ENCODE data around the gene ZNFX1. TPM values are rescaled to one million over a fixed set of nuclear protein-coding genes. Genes with fewer than 3 reads are reported as not detected.
"Not testable (repeated sequence)": the region's sequence is repeated elsewhere in the genome, so short reads cannot be mapped to it uniquely, and the experiment has no call there.

The ZNFX1 gene
- total RNA-seq, 2 donors from 2014 or later, result 7.3 to 17.4 TPM

DNA sequence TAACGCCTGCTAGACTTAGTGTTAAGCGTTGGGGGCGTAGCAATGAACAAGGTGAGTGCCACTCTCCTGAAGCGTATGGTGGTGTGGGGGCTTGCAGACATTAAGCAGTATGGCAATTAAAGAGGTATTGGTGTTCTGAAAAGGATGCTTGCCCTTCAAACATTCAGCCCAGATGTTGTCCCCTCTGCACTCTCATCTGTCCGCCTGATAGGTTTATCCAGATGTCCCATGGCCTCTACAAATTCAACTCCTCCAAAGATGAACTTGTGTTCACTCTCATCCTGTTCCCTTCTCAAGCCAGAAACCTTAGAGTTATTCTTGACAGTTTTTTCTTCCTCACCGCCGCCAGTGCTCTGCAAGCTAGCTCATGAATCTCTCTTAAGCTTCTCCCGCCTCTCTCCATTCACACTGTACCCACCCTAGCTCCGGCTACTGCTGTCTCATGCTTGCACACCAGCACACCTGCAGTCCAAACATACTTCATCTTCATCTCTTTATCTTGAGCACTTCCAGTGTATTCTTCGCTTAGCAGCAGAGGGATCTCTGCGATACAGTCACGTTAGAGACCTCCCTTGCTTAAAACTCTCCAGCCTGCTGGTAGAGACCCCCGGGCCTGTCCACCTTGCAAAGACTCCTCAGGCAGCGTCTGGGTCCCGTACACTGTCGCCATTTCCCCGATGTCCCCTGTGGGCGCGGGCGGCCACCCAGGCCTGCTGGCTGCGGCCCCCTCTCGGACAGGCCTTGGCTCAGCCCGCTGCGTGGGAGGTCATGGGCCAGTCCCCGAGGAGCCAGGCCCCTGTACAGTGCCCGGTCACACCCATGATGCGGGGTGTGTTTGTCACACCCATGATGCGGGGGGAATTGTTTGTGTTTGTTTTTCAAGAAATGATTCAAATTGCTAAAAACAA is 57.7 kb downstream of the ZNFX1 start:
- intact Hi-C loops (cut with DNase I), result loop anchor here (5.0 kb wide), 1 partner anchor 88 kb away; no protein-coding TSS in a partner anchor
- no peak for TF ChIP-seq POLR2A (IDR thresholded peaks at IDR 0.05)
- TF ChIP-seq, protein P1, sequence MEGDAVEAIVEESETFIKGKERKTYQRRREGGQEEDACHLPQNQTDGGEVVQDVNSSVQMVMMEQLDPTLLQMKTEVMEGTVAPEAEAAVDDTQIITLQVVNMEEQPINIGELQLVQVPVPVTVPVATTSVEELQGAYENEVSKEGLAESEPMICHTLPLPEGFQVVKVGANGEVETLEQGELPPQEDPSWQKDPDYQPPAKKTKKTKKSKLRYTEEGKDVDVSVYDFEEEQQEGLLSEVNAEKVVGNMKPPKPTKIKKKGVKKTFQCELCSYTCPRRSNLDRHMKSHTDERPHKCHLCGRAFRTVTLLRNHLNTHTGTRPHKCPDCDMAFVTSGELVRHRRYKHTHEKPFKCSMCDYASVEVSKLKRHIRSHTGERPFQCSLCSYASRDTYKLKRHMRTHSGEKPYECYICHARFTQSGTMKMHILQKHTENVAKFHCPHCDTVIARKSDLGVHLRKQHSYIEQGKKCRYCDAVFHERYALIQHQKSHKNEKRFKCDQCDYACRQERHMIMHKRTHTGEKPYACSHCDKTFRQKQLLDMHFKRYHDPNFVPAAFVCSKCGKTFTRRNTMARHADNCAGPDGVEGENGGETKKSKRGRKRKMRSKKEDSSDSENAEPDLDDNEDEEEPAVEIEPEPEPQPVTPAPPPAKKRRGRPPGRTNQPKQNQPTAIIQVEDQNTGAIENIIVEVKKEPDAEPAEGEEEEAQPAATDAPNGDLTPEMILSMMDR (IDR thresholded peaks at IDR 0.05), result no peak
- Histone ChIP-seq H3K4me3 (peak overlapping the region; percentile 73 to 82), H3K9me3 (no peaks in the 10 kb centered on the region), H3K27ac (peak overlapping the region; percentile 61 to 87 (median 72)), H3K27me3 (no peaks in the 10 kb centered on the region), H3K36me3 (replicated peaks in 1 of 2; ENCODE audit: insufficient read depth in 1 of 2, low read depth in 2 of 2) (peaks cover 18 to 21% of the 10 kb centered on the region in 2 donors), H3K4me1 (peaks cover 24% of the 10 kb centered on the region)
- no peak for DNase-seq
- WGBS, 2 donors, result 66 to 67% methylated on average over 26 of the region's 28 CpGs
- ATAC-seq, result no peak

- Histone ChIP-seq H3K9me3 (no peaks in the 10 kb centered on the region), H3K27me3 (no peaks in the 10 kb centered on the region), H3K36me3 (replicated peaks in 1 of 2; ENCODE audit: insufficient read depth in 1 of 2, low read depth in 2 of 2) (peaks cover 12 to 13% of the 10 kb centered on the region in 2 donors), H3K27ac (peak within 1 kb of the TSS; percentile 61 to 87 (median 72)), H3K4me1 (peaks cover 24% of the 10 kb centered on the region), H3K4me3 (peak within 1 kb of the TSS; percentile 73 to 82)
- WGBS, 2 donors, result 0% methylated on average over 44 to 46 of the region's 46 CpGs
- TF ChIP-seq POLR2A (IDR thresholded peaks at IDR 0.05), result peak; percentile 47 to 86 (median 85)
- TF ChIP-seq, protein P1 (IDR thresholded peaks at IDR 0.05), result peak in 1 of 7 experiments; percentile 12
- DNase-seq (peak; percentile 97 to 99 (median 98)), ATAC-seq (peak; percentile 97)
- intact Hi-C loops (cut with DNase I), result loop anchor here (5.0 kb wide), 1 partner anchor 87 kb away; no protein-coding TSS in a partner anchor
Measured at GRCh38 chr20:49219091-49219923, 58.5 kb downstream of the ZNFX1 start, which contains the start of gene DDX27. DDX27 (plus strand) TSS chr20:49219416; CDS start chr20:49219449, 33 bp downstream.

- H3K27me3 ChIP-seq; H3K4me3 ChIP-seq; H3K36me3 ChIP-seq (replicated peaks in 1 of 2; ENCODE audit: insufficient read depth in 1 of 2, low read depth in 2 of 2); ATAC-seq; H3K9me3 ChIP-seq: not testable (repeated sequence)
- 52 to 67% methylated on average over 9 to 13 of the region's 13 CpGs for WGBS, 2 donors
- H3K4me1 ChIP-seq, result peaks cover 24% of the 10 kb centered on the region
- DNase-seq, result peak; percentile 25 to 46 (median 40)
- H3K27ac ChIP-seq, result peak overlapping the region in 3 of 4 donors; percentile 62 to 87 (median 73)
- intact Hi-C loops (cut with DNase I), result loop anchor here (5.0 kb wide), 1 partner anchor 86 kb away; no protein-coding TSS in a partner anchor
Measured at GRCh38 chr20:49218739-49219090, 59.1 kb downstream of the ZNFX1 start.

DNA sequence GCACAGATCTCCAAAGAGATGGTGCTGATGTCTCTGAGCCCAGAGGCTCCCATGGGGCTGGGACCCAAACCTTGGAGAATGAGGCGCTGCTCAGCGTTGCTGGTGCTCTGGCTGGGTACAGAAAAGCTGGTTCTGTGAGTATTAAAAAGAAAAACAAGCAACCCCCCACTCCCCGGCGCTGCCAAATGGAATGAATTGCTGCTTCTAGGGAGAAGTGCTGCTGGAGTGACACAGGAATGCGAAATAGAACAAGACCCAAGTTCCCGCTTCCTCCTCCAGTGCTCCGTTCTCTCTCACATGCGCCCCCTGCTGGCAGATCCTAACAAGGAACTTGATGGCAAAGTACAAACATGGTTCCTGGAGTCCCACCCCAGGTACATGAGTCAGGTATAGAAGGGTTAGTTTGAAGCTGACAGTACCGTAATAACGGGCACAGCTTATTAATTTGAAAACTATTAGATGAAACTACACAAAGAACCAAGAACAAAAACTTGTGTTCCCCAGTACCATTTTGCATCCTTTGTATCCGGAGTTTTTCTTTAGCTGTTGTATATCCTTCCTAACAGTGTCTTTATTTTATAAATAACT is 60.8 kb downstream of the ZNFX1 start:
- intact Hi-C loops (cut with DNase I), result loop anchor here (5.0 kb wide), 1 partner anchor 85 kb away; no protein-coding TSS in a partner anchor
- no peak for TF ChIP-seq POLR2A (IDR thresholded peaks at IDR 0.05)
- TF ChIP-seq, protein P1 (IDR thresholded peaks at IDR 0.05), result peak; percentile 68 to 95 (median 89)
- H3K9me3 ChIP-seq, result no peaks in the 10 kb centered on the region
- H3K4me1 ChIP-seq, result peaks cover 24% of the 10 kb centered on the region
- DNase-seq (peak; percentile 95 to 97 (median 96)), ATAC-seq (peak; percentile 65)
- WGBS, 2 donors, result 14 to 19% methylated on average over 11 of the region's 11 CpGs
- no peaks in the 10 kb centered on the region for H3K27me3 ChIP-seq
- H3K27ac ChIP-seq, result peak overlapping the region in 2 of 4 donors; percentile 47 to 60
- no peaks in the 10 kb centered on the region for H3K36me3 ChIP-seq (replicated peaks in 1 of 2; ENCODE audit: insufficient read depth in 1 of 2, low read depth in 2 of 2)
- no peak overlapping the region for H3K4me3 ChIP-seq

Measured in body of pancreas (tissue), 4 donors.